Central memory CD8-positive, alpha-beta T cell (primary cell): ENCODE data around the gene NUP93.
"Not testable (repeated sequence)": the region's sequence is repeated elsewhere in the genome, so short reads cannot be mapped to it uniquely, and the experiment has no call there.

ENCODE experiments used
- ATAC-seq: fragments of 150-1000 bp; cut with Tn5 transposase; replicated peaks from 2 replicates; pipeline ENCODE4 v1.10.0; 2022; ENCODE audit warnings: mild to moderate bottlenecking, moderate FRiP score, moderate number of reproducible peaks; ENCODE audit not compliant: poor library complexity, severe bottlenecking; ENCODE audit errors: extremely low read depth
- DNase-seq, 2 donors: peaks; one replicate each; pipeline ENCODE4 v3.0.0; 2021; ENCODE audit warnings: low spot score in 2 of 2
- H3K27ac Mint-ChIP-seq: one replicate; pipeline ENCODE4 v1.8.0; 2022; ENCODE audit warnings: low read depth, mild to moderate bottlenecking, moderate library complexity, mixed read lengths
- H3K27me3 Mint-ChIP-seq: one replicate; pipeline ENCODE4 v1.8.0; 2022; ENCODE audit warnings: mixed read lengths
- H3K36me3 Mint-ChIP-seq: one replicate; pipeline ENCODE4 v1.8.0; 2022; ENCODE audit warnings: mild to moderate bottlenecking, moderate library complexity, mixed read lengths; ENCODE audit not compliant: insufficient read depth
- H3K4me1 Mint-ChIP-seq: one replicate; pipeline ENCODE4 v1.8.0; 2022; ENCODE audit warnings: mixed read lengths
- H3K4me3 Mint-ChIP-seq: one replicate; pipeline ENCODE4 v1.8.0; 2022; ENCODE audit warnings: mild to moderate bottlenecking, moderate library complexity, mixed read lengths
- H3K9me3 Mint-ChIP-seq: one replicate; pipeline ENCODE4 v1.8.0; 2022; ENCODE audit warnings: mixed read lengths

Gene NUP93

GRCh38 chr16:56777001-56777400 lies 47.1 kb downstream of the NUP93 start:
- Mint-ChIP-seq H3K27me3 (no peaks in the 10 kb centered on the region), H3K27ac (no peak overlapping the region), H3K9me3 (no peaks in the 10 kb centered on the region), H3K4me1 (peaks cover 52% of the 10 kb centered on the region), H3K4me3 (no peak overlapping the region), H3K36me3 (peaks cover 6% of the 10 kb centered on the region)
- ATAC-seq: no peak
- DNase-seq: no peak

DNA sequence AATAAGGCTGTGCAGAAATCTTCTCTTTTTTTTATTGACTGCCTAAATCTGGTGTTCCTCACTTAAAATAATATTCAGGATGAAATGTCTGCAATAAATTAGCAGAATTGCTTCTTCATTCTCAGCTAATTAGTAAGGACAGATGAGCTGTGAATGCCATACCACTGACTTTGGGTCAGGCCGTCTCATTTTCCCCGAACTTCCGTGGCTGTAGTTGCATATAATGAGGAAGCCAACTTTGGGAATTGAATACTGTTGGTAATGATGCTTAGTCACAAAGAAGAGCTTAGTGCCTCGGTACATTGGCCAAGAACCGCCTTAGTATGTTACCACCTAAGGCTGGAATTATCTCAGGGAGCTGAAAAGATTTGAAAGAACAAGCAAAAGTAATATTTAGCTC lies 47.6 kb downstream of the NUP93 start:
- Mint-ChIP-seq H3K27me3 (no peaks in the 10 kb centered on the region), H3K9me3 (no peaks in the 10 kb centered on the region), H3K27ac (no peak overlapping the region), H3K4me3 (no peak overlapping the region), H3K4me1 (peaks cover 49% of the 10 kb centered on the region), H3K36me3 (peaks cover 5% of the 10 kb centered on the region)
- no peak for DNase-seq
- no peak for ATAC-seq

GRCh38 chr16:56779906-56780305 lies 50.0 kb downstream of the NUP93 start:
- peaks cover 46% of the 10 kb centered on the region for H3K4me1 Mint-ChIP-seq
- ATAC-seq (no peak), DNase-seq (no peak)
- no peaks in the 10 kb centered on the region for H3K9me3 Mint-ChIP-seq
- peaks cover 5% of the 10 kb centered on the region for H3K36me3 Mint-ChIP-seq
- H3K27me3 Mint-ChIP-seq: no peaks in the 10 kb centered on the region
- peak overlapping the region; percentile 12 for H3K27ac Mint-ChIP-seq
- H3K4me3 Mint-ChIP-seq: no peak overlapping the region

DNA sequence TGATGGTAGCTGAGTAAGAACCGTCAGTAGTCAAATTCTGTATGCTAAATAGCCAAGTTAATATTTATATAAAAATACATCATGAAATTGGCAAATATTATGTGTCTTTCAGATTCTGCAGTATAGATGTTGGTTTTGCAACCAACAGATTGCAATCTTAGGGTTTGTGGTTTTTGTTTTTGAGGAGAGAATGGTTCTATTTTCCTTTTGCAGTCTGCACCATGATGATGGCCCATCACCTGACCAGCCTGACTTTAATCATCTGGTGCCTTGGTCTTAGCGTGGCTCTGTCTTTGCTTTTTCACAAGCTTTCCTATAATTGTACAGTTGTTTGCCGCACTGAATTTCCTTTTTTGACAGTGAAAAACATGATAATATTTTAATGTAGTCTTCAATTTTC lies 50.7 kb downstream of the NUP93 start:
- H3K27ac Mint-ChIP-seq: peak overlapping the region; percentile 12
- DNase-seq (no peak), ATAC-seq (no peak)
- H3K4me3 Mint-ChIP-seq: no peak overlapping the region
- H3K36me3 Mint-ChIP-seq: peaks cover 5% of the 10 kb centered on the region
- H3K27me3 Mint-ChIP-seq: no peaks in the 10 kb centered on the region
- H3K9me3 Mint-ChIP-seq: no peaks in the 10 kb centered on the region
- H3K4me1 Mint-ChIP-seq: peaks cover 46% of the 10 kb centered on the region

DNA sequence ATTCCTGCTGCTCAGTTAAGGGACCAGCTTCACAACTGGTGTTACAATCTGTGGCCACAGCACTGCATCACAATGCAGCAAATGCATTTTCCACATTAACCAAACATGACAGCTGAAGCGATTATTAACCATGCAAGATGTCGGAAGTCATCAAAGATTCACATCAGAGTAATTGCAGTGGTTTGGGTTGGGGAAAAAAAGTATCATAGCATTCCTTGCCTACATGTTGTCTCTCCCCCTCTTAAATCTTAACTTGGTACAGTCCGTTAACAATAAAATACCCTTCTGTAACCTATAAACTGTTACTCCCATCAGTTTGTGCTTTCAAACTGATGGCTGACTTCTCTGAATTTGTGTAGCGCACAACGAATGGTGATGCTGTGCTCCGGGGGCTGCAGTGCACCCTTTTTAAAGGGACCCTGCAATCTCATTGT lies 51.6 kb downstream of the NUP93 start:
- H3K4me3 Mint-ChIP-seq: no peak overlapping the region
- H3K27me3 Mint-ChIP-seq: no peaks in the 10 kb centered on the region
- DNase-seq: no peak
- no peak for ATAC-seq
- no peaks in the 10 kb centered on the region for H3K9me3 Mint-ChIP-seq
- peaks cover 46% of the 10 kb centered on the region for H3K4me1 Mint-ChIP-seq
- peaks cover 5% of the 10 kb centered on the region for H3K36me3 Mint-ChIP-seq
- H3K27ac Mint-ChIP-seq: no peak overlapping the region

GRCh38 chr16:56783344-56783743 lies 53.4 kb downstream of the NUP93 start:
- H3K4me3 Mint-ChIP-seq: no peak overlapping the region
- H3K9me3 Mint-ChIP-seq: no peaks in the 10 kb centered on the region
- peaks cover 41% of the 10 kb centered on the region for H3K4me1 Mint-ChIP-seq
- DNase-seq (no peak), ATAC-seq (no peak)
- H3K27me3 Mint-ChIP-seq: no peaks in the 10 kb centered on the region
- peak overlapping the region; percentile 30 for H3K27ac Mint-ChIP-seq
- peaks cover 2% of the 10 kb centered on the region for H3K36me3 Mint-ChIP-seq

DNA sequence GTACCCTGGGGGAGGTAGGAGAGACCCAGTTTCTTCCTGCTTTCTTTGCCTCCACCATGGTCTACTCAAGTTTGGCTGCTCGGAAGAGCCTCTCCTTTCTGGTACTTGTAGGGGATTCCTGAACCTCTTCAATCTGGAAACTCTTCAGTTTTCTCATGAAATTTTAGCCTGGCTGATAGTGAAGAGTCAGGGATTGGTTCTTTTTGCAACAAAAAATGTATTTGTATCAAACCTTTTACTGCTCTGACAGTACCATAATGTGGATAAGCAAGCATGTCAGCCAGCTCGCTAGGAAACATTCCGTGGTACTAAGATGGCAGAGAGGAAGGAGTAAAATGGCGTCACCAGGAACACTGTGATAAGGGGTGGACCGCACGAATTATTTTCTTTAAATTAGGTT lies 55.4 kb downstream of the NUP93 start:
- peaks cover 2% of the 10 kb centered on the region for H3K36me3 Mint-ChIP-seq
- no peak overlapping the region for H3K27ac Mint-ChIP-seq
- no peak overlapping the region for H3K4me3 Mint-ChIP-seq
- H3K4me1 Mint-ChIP-seq: peaks cover 22% of the 10 kb centered on the region
- no peak for ATAC-seq
- no peak for DNase-seq
- no peaks in the 10 kb centered on the region for H3K27me3 Mint-ChIP-seq
- no peaks in the 10 kb centered on the region for H3K9me3 Mint-ChIP-seq

GRCh38 chr16:56787167-56787566 lies 57.2 kb downstream of the NUP93 start:
- Mint-ChIP-seq H3K27me3 (no peaks in the 10 kb centered on the region), H3K36me3 (peaks cover 1% of the 10 kb centered on the region), H3K4me3 (no peak overlapping the region), H3K9me3 (no peaks in the 10 kb centered on the region), H3K27ac (no peak overlapping the region), H3K4me1 (peaks cover 6% of the 10 kb centered on the region)
- ATAC-seq (no peak), DNase-seq (no peak)

GRCh38 chr16:56788435-56788834 lies 58.5 kb downstream of the NUP93 start:
- Mint-ChIP-seq H3K4me1 (peaks cover 7% of the 10 kb centered on the region), H3K4me3 (no peak overlapping the region), H3K27me3 (no peaks in the 10 kb centered on the region), H3K27ac (no peak overlapping the region), H3K36me3 (peaks cover 2% of the 10 kb centered on the region), H3K9me3 (no peaks in the 10 kb centered on the region)
- DNase-seq (no peak), ATAC-seq (no peak)

DNA sequence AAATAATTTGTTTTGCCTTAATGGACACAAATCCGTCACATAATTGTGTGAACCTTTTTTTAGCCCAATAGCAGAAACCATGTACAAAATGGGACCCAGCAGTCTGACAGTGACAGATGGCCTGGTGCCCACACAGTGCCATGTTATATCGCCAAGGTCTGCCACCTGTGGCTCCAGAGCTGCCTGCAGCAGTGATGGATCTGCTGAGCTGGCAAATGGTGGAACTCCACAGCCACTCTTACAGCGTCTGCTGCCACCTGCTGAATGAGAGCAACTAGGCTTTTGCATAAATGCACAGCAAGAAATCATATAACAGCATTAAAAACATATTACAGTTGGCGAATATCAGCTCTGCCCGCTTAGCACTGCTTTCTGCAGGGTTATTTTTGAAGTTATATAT lies 59.4 kb downstream of the NUP93 start:
- Mint-ChIP-seq H3K27ac (no peak overlapping the region), H3K27me3 (no peaks in the 10 kb centered on the region), H3K36me3 (peaks cover 2% of the 10 kb centered on the region), H3K4me1 (peaks cover 7% of the 10 kb centered on the region), H3K4me3 (no peak overlapping the region), H3K9me3 (no peaks in the 10 kb centered on the region)
- ATAC-seq (no peak), DNase-seq (no peak)

DNA sequence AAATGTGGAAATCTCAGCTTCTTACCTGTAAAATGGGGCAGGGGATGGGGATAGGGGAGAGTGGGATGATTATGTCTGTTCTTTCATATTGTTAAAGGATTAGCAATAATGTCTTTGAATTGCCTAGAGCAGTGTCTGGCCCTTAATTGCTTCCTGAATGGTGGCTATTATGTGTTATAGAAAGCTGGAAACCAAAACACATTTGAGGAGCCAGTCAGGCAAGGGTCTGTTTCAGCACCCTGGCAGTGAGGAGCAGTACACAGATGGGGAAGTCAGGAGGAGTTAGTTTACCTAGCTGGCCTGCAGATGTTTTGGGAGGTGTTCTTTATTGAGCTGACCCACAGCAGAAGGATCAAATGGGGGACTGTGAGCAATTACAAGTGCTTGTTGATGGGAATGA lies 63.0 kb downstream of the NUP93 start:
- Mint-ChIP-seq H3K27me3 (no peaks in the 10 kb centered on the region), H3K27ac (no peak overlapping the region), H3K9me3 (no peaks in the 10 kb centered on the region), H3K4me3 (no peak overlapping the region), H3K36me3 (peaks cover 2% of the 10 kb centered on the region), H3K4me1 (peaks cover 7% of the 10 kb centered on the region)
- no peak for DNase-seq
- no peak for ATAC-seq

DNA sequence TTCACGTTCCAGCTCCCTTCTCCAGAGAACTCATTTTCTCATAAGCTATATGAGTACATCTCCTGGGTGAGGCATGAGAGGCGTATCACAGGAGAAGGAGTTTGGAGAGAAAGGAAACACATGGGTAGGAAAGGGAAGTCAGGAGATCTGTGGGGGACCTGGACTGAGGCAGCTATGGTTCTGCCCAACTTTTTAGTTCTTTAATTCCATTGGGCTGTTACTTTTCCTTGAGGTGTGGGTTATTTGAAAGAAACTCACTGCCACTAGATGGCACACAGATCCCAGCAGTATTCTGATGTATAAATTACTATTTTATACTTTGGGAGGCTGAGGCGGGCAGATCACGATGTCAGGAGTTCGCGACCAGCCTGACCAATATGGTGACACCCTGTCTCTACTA lies 63.6 kb downstream of the NUP93 start:
- DNase-seq: no peak
- Mint-ChIP-seq H3K27me3 (no peaks in the 10 kb centered on the region), H3K9me3 (no peaks in the 10 kb centered on the region), H3K27ac (no peak overlapping the region), H3K4me3 (no peak overlapping the region), H3K4me1 (peaks cover 7% of the 10 kb centered on the region), H3K36me3 (peaks cover 6% of the 10 kb centered on the region)
- no peak for ATAC-seq

DNA sequence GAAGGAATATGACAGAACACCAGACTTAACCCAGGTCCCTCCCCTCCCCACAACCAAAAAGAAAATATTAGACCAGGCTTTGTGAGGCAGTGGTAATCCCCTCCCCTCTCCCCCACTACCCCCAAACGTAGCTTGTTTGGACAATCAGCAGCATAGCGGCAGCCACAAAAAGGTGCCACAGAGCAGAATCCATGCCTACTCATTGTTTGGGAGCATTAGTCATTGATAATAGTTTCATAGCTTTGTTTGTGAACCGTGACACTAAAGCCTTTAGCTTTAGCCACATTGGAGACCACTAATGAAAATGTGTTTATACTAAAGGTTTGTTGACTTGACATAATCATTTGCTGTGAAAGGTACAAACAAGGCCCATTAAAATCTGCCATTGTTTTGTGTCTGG lies 65.1 kb downstream of the NUP93 start:
- no peak overlapping the region for H3K4me3 Mint-ChIP-seq
- H3K27me3 Mint-ChIP-seq: no peaks in the 10 kb centered on the region
- H3K9me3 Mint-ChIP-seq: no peaks in the 10 kb centered on the region
- peaks cover 7% of the 10 kb centered on the region for H3K4me1 Mint-ChIP-seq
- DNase-seq: no peak
- ATAC-seq: no peak
- H3K27ac Mint-ChIP-seq: no peak overlapping the region
- peaks cover 11% of the 10 kb centered on the region for H3K36me3 Mint-ChIP-seq

GRCh38 chr16:56797038-56797437 lies 67.1 kb downstream of the NUP93 start:
- H3K4me3 Mint-ChIP-seq: not testable (repeated sequence)

More at GRCh38 chr16:56797038-56797437, 67.1 kb downstream of the NUP93 start:
- H3K27me3 Mint-ChIP-seq, H3K9me3 Mint-ChIP-seq, DNase-seq, ATAC-seq, H3K4me1 Mint-ChIP-seq, H3K27ac Mint-ChIP-seq: not testable (repeated sequence)
- H3K36me3 Mint-ChIP-seq: peaks cover 13% of the 10 kb centered on the region
